ENCODE data around the gene NEK5.

GRCh38 chr13:51993713-51994112 lies 135.2 kb downstream of the NEK5 start:
- TF ChIP-seq, protein P1, sequence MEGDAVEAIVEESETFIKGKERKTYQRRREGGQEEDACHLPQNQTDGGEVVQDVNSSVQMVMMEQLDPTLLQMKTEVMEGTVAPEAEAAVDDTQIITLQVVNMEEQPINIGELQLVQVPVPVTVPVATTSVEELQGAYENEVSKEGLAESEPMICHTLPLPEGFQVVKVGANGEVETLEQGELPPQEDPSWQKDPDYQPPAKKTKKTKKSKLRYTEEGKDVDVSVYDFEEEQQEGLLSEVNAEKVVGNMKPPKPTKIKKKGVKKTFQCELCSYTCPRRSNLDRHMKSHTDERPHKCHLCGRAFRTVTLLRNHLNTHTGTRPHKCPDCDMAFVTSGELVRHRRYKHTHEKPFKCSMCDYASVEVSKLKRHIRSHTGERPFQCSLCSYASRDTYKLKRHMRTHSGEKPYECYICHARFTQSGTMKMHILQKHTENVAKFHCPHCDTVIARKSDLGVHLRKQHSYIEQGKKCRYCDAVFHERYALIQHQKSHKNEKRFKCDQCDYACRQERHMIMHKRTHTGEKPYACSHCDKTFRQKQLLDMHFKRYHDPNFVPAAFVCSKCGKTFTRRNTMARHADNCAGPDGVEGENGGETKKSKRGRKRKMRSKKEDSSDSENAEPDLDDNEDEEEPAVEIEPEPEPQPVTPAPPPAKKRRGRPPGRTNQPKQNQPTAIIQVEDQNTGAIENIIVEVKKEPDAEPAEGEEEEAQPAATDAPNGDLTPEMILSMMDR (IDR thresholded peaks at IDR 0.05): no peak
- no peak for TF ChIP-seq EZH2 (IDR thresholded peaks at IDR 0.05)
- TF ChIP-seq EZH2phosphoT487 (IDR thresholded peaks at IDR 0.05): no peak
